ENCODE measurements around the gene CCNYL1. TPM values are rescaled to one million over a fixed set of nuclear protein-coding genes. Genes with fewer than 3 reads are reported as not detected.
"Not testable (repeated sequence)": the region's sequence is repeated elsewhere in the genome, so short reads cannot be mapped to it uniquely, and the experiment has no call there.

The CCNYL1 gene
- total RNA-seq, 2 experiments from 2014 or later: 8.7 to 11.1 TPM

DNA sequence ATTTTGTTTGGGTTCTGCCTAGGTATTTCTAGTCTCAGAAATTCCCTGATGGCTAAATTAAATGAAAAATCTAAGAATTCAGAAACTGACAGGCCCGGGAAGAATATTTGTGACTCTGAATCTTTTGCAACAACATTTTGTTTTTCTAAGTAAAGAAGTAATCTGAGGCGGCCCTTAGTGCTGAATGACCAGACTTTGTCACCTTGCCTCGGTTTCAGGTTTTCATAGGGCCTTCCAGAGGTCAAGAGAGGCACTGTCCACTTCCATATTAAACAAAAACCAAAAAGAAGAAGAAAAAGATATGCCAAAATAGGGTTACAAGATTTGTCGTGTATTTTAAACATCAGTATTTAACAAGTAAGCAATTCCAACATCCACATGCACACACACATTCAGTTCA, 16.1 kb upstream of the CCNYL1 start:
- ATAC-seq (ENCODE audit: poor library complexity) (no peak), DNase-seq (no peak)
- Histone ChIP-seq H3K27ac (ENCODE audit: low read depth in 1 of 2, low read length in 2 of 2) (no peak overlapping the region), H3K36me3 (ENCODE audit: insufficient read depth, low read length) (no peaks in the 10 kb centered on the region), H3K9me3 (ENCODE audit: control insufficient read depth in 1 of 2, insufficient read depth in 1 of 2, low read length in 2 of 2) (no peaks in the 10 kb centered on the region), H3K4me3 (ENCODE audit: low read length) (no peak overlapping the region), H3K27me3 (ENCODE audit: control insufficient read depth in 1 of 2, insufficient read depth in 2 of 2, low read length in 2 of 2) (no peaks in the 10 kb centered on the region), H3K4me1 (ENCODE audit: insufficient read depth, low read length) (no peaks in the 10 kb centered on the region)
- no peak overlapping the region for H3K4me3 Mint-ChIP-seq
- H3K27me3 Mint-ChIP-seq: no peaks in the 10 kb centered on the region
- H3K36me3 Mint-ChIP-seq (ENCODE audit: low read depth): no peaks in the 10 kb centered on the region
- intact Hi-C loops (cut with DNase I, micrococcal nuclease): loop anchor here in 1 of 2 experiments (5.0 kb wide), 1 partner anchor 52 kb away; no protein-coding TSS in a partner anchor
- H3K4me1 Mint-ChIP-seq (ENCODE audit: low read depth): peaks cover 5% of the 10 kb centered on the region
- ChIA-PET CTCF (no interaction called here), POLR2A (no interaction called here)
- no peak overlapping the region for H3K27ac Mint-ChIP-seq
- TF ChIP-seq, protein P1, sequence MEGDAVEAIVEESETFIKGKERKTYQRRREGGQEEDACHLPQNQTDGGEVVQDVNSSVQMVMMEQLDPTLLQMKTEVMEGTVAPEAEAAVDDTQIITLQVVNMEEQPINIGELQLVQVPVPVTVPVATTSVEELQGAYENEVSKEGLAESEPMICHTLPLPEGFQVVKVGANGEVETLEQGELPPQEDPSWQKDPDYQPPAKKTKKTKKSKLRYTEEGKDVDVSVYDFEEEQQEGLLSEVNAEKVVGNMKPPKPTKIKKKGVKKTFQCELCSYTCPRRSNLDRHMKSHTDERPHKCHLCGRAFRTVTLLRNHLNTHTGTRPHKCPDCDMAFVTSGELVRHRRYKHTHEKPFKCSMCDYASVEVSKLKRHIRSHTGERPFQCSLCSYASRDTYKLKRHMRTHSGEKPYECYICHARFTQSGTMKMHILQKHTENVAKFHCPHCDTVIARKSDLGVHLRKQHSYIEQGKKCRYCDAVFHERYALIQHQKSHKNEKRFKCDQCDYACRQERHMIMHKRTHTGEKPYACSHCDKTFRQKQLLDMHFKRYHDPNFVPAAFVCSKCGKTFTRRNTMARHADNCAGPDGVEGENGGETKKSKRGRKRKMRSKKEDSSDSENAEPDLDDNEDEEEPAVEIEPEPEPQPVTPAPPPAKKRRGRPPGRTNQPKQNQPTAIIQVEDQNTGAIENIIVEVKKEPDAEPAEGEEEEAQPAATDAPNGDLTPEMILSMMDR (IDR thresholded peaks at IDR 0.05): no peak
- no peaks in the 10 kb centered on the region for H3K9me3 Mint-ChIP-seq

DNA sequence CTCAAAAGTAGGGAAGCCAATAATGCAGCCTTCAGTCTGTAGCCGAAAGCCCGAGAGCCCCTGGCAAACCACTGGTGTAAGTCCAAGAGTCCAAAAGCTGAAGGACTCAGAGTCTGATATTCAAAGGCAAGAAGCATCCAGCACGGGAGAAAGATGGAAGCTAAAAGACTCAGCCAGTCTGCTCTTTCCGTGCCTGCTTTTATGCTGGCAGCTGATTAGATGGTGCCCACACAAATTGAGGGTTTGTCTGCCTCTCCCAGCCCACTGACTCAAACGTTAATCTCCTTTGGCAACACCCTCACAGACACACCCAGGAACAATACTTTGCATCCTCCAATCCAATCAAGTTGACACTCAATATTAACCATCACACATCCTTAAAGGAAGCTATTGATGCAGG, 14.5 kb upstream of the CCNYL1 start:
- CTCF ChIA-PET; H3K9me3 ChIP-seq (ENCODE audit: control insufficient read depth in 1 of 2, insufficient read depth in 1 of 2, low read length in 2 of 2); POLR2A ChIA-PET; H3K36me3 ChIP-seq (ENCODE audit: insufficient read depth, low read length); H3K27me3 Mint-ChIP-seq; H3K4me1 Mint-ChIP-seq (ENCODE audit: low read depth); H3K36me3 Mint-ChIP-seq (ENCODE audit: low read depth); DNase-seq; H3K9me3 Mint-ChIP-seq; H3K4me1 ChIP-seq (ENCODE audit: insufficient read depth, low read length); H3K27me3 ChIP-seq (ENCODE audit: control insufficient read depth in 1 of 2, insufficient read depth in 2 of 2, low read length in 2 of 2); H3K27ac ChIP-seq (ENCODE audit: low read depth in 1 of 2, low read length in 2 of 2); H3K27ac Mint-ChIP-seq; H3K4me3 Mint-ChIP-seq; ATAC-seq (ENCODE audit: poor library complexity); H3K4me3 ChIP-seq (ENCODE audit: low read length): not testable (repeated sequence)
- intact Hi-C loops (cut with DNase I, micrococcal nuclease): loop anchor here in 1 of 2 experiments (5.0 kb wide), 1 partner anchor 50 kb away; no protein-coding TSS in a partner anchor

DNA sequence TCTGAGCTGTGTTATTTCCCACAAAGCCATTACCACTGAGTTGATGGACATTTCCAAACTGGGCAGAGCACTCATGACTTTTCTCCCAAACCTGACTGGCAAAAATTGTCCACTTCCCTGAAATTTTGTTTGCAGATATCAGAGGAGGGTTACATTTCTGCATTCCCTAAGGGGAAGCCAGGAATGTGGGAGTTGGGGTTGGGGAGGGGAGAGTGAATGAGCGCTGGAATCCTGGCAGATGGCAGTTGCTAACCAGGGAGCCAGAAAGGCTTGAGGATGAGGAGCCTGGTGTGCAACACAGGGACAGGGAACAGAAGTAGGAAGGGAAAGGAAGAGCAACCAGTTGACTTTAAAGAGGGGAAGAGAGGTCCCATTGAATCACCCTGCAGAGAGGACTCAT, 14.0 kb upstream of the CCNYL1 start:
- no peak overlapping the region for H3K4me3 ChIP-seq (ENCODE audit: low read length)
- H3K4me1 ChIP-seq (ENCODE audit: insufficient read depth, low read length): no peaks in the 10 kb centered on the region
- intact Hi-C loops (cut with DNase I, micrococcal nuclease): loop anchor here in 1 of 2 experiments (5.0 kb wide), 1 partner anchor 50 kb away; no protein-coding TSS in a partner anchor
- TF ChIP-seq, protein P1 (IDR thresholded peaks at IDR 0.05): no peak
- ATAC-seq (ENCODE audit: poor library complexity) (no peak), DNase-seq (no peak)
- H3K4me1 Mint-ChIP-seq (ENCODE audit: low read depth): peaks cover under 1% of the 10 kb centered on the region
- H3K4me3 Mint-ChIP-seq: no peak overlapping the region
- no peak overlapping the region for H3K27ac ChIP-seq (ENCODE audit: low read depth in 1 of 2, low read length in 2 of 2)
- no peaks in the 10 kb centered on the region for H3K36me3 ChIP-seq (ENCODE audit: insufficient read depth, low read length)
- no peaks in the 10 kb centered on the region for H3K27me3 Mint-ChIP-seq
- no peaks in the 10 kb centered on the region for H3K27me3 ChIP-seq (ENCODE audit: control insufficient read depth in 1 of 2, insufficient read depth in 2 of 2, low read length in 2 of 2)
- no peaks in the 10 kb centered on the region for H3K36me3 Mint-ChIP-seq (ENCODE audit: low read depth)
- POLR2A ChIA-PET: no interaction called here
- CTCF ChIA-PET: no interaction called here
- H3K9me3 ChIP-seq (ENCODE audit: control insufficient read depth in 1 of 2, insufficient read depth in 1 of 2, low read length in 2 of 2): no peaks in the 10 kb centered on the region
- no peaks in the 10 kb centered on the region for H3K9me3 Mint-ChIP-seq
- no peak overlapping the region for H3K27ac Mint-ChIP-seq

DNA sequence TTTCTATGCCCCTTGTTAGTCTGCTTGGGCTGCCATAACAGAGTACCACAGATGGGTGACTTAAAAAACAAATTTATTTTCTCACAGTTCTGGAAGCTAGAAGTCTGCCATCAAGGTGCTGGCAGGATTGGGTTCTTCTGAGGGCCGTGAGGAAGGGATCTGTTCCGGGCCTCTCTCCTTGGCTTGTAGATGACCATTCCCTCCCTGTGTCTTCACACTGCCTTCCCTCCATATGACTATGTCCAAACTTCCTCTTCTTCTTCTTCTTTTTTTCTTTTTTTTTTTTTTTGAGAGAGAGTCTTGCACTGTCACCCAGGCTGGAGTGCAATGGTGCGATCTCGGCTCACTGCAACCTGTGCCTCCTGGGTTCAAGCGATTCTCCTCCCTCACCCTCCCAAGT, 13.1 kb upstream of the CCNYL1 start:
- H3K9me3 Mint-ChIP-seq: no peaks in the 10 kb centered on the region
- POLR2A ChIA-PET: no interaction called here
- TF ChIP-seq, protein P1 (IDR thresholded peaks at IDR 0.05): no peak
- CTCF ChIA-PET: no interaction called here
- no peak overlapping the region for H3K27ac Mint-ChIP-seq
- intact Hi-C loops (cut with DNase I, micrococcal nuclease): loop anchor here in 1 of 2 experiments (5.0 kb wide), 1 partner anchor 49 kb away; no protein-coding TSS in a partner anchor
- ATAC-seq (ENCODE audit: poor library complexity) (no peak), DNase-seq (no peak)
- Histone ChIP-seq H3K27me3 (ENCODE audit: control insufficient read depth in 1 of 2, insufficient read depth in 2 of 2, low read length in 2 of 2) (no peaks in the 10 kb centered on the region), H3K4me1 (ENCODE audit: insufficient read depth, low read length) (no peaks in the 10 kb centered on the region), H3K27ac (ENCODE audit: low read depth in 1 of 2, low read length in 2 of 2) (no peak overlapping the region), H3K36me3 (ENCODE audit: insufficient read depth, low read length) (no peaks in the 10 kb centered on the region), H3K4me3 (ENCODE audit: low read length) (no peak overlapping the region), H3K9me3 (ENCODE audit: control insufficient read depth in 1 of 2, insufficient read depth in 1 of 2, low read length in 2 of 2) (no peaks in the 10 kb centered on the region)
- H3K27me3 Mint-ChIP-seq: no peaks in the 10 kb centered on the region
- no peaks in the 10 kb centered on the region for H3K36me3 Mint-ChIP-seq (ENCODE audit: low read depth)
- H3K4me1 Mint-ChIP-seq (ENCODE audit: low read depth): no peaks in the 10 kb centered on the region
- H3K4me3 Mint-ChIP-seq: no peak overlapping the region
